ACHN (cell line): ENCODE data around the gene PAF1.

Source experiments
- DNase-seq: peaks from one replicate; pipeline ENCODE4 v3.0.0-alpha.2; 2015
- in situ Hi-C: cut with HindIII; loops from 2 replicates; pipeline ENCODE4 v1.10.0; 2017; ENCODE audit warnings: low sequenced_read_pairs, low pct_ligation_motif_present, low pct_unique_long_range_greater_than_20kb

The PAF1 gene

GRCh38 chr19:39370735-39371134 is 20.2 kb downstream of the PAF1 start:
- in situ Hi-C loops: no loop called here
- no peak for DNase-seq

DNA sequence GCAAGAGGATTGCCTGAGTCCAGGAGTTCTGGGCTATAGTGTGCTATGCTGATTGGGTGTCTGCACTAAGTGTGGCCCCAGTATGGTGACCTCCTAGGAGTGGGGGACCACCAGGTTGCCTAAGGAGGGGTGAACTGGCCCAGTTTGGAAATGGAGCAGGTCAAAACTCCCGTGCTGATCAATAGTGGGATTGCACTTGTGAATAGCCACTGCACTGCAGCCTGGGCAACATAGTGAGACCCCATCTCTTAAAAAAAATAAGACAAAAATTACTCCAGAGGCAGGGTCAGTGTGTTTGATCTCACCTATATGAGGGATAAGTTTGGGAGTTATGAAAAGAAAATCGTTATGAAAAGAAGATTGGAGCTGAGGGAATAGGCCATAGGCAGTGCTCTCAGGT is 21.7 kb downstream of the PAF1 start:
- in situ Hi-C loops: no loop called here
- no peak for DNase-seq

DNA sequence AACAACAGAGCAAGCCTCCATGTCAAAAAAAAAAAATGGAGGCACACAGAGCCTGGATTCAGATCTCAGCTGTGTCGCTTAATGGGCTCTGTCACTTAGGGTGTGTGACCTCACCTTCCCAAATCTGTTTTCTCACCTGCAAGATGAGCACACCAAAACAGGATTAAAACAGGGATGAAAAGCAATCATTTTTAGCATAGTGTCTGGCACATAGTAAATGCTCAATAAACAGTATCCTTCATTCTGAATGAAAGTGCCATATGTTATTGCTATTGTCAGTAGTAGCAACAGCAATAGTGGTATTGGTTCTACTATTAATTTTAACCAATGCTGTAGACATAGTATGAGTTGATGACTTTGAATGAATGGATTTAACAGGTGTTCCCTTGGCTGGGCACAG is 25.4 kb downstream of the PAF1 start:
- no peak for DNase-seq
- in situ Hi-C loops: no loop called here

DNA sequence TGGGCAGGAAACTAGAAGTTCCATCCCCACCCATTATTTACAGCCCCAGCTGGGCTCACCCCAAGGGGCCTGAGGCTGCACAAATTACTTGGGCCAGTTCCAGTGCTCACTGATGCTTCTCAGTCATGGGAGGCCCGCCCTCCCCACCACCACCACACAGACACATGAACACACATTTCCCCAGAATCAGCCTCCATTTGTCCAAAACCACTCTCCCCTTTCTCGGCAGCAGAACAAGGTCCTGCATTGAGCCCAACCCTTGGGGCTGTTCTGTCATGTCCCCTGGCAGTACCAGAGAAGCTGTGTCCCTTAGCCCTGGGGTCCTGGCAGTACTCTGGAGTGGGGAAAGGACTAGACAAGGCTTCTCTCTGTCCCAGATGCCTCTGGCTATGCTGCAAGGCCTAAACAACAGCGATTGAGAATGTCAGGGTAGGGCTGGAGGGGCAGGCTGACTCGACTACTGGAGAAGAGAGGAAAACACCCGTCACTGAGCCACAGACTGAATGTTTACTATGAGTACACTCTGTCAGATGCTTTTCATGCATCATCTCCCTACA is 26.9 kb downstream of the PAF1 start:
- DNase-seq: peak; percentile 26
- in situ Hi-C loops: no loop called here

DNA sequence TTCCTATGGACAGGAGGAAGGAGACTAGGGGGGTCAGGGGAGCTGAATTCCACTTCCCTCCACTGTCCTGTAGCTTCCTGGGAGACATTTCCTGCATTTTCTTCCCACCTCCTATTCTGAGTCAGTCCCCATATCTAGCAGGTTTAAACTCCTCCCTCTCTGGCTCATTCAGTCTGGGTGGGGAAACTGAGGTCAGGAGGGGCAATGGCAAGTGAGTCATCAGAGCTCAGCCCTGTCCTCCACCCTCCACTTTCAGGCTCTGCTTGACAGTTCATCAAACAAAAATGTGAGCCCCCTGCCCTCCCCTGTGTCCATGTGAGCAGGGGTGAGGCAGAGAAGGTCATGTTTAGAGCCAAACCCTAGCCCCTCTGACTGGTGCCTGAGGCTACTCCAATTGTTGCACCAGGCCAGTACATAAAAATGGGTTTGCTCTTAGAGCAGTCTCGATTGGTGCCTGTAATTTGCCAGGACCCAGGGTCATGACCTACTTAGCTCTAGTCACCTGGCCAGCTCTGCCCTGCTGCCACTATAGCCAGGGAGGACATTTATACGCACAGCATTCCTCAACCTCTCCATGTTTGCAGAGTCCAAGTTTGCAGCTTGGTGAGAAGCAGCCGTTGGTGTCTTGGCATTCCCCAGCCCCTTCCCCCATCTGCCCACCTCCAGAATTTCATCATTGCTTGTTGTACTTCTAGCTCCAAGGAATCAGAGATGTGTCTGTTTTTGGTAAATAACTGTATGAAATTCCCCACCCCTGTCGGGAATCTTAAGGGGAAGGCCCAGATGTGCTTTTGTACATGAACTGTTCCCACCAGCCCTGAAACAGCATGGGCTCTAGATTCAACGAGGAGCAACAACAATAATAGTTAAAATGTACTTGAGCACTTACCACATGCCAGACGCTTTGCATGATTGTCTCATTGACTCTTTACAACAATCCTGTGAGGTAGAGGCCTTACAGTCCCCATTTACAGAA is 27.9 kb downstream of the PAF1 start:
- peak; percentile 27 for DNase-seq
- in situ Hi-C loops: no loop called here

DNA sequence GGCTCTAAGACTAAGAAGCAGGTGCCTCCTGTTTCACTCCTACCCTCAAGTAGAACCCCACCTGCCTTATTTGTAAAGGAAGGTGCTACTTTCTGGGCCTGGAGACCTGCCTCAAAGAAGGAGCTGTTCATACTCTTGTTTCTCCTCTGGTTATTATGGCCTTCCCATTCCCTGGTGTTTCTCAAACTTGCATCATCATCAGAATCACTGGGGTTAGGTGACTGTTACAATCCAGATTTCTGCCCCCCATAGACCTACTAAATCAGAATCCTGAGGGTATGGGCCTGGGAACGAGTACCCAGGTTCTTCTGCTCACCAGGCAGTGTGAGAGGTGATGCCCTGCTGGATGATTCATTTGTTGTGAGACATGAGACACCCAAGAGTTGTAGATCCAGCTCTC is 30.3 kb downstream of the PAF1 start:
- DNase-seq: no peak
- in situ Hi-C loops: no loop called here

GRCh38 chr19:39359026-39359425 is 31.9 kb downstream of the PAF1 start:
- in situ Hi-C loops: no loop called here
- no peak for DNase-seq

DNA sequence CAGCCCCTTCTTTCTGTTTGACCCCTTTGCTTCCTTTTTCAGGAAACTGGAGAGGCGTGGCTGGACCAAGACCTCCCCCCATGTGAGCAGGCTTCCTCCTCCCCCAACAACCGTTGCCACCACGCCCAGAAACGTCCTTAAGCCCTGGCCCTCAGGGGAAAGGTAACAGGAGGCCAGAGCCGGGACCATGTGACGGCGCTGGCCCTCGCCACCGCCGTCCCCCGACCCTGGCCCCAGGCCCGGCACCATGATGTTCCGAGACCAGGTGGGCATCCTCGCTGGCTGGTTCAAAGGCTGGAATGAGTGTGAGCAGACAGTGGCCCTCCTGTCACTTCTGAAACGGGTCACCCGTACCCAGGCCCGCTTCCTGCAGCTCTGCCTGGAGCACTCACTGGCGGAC is 34.3 kb downstream of the PAF1 start:
- no peak for DNase-seq
- in situ Hi-C loops: no loop called here

- DNase-seq: no peak
- in situ Hi-C loops: no loop called here
Observed at GRCh38 chr19:39356073-39356472, 34.8 kb downstream of the PAF1 start.

- in situ Hi-C loops: no loop called here
- no peak for DNase-seq
Observed at GRCh38 chr19:39355253-39355652, 35.7 kb downstream of the PAF1 start.

DNA sequence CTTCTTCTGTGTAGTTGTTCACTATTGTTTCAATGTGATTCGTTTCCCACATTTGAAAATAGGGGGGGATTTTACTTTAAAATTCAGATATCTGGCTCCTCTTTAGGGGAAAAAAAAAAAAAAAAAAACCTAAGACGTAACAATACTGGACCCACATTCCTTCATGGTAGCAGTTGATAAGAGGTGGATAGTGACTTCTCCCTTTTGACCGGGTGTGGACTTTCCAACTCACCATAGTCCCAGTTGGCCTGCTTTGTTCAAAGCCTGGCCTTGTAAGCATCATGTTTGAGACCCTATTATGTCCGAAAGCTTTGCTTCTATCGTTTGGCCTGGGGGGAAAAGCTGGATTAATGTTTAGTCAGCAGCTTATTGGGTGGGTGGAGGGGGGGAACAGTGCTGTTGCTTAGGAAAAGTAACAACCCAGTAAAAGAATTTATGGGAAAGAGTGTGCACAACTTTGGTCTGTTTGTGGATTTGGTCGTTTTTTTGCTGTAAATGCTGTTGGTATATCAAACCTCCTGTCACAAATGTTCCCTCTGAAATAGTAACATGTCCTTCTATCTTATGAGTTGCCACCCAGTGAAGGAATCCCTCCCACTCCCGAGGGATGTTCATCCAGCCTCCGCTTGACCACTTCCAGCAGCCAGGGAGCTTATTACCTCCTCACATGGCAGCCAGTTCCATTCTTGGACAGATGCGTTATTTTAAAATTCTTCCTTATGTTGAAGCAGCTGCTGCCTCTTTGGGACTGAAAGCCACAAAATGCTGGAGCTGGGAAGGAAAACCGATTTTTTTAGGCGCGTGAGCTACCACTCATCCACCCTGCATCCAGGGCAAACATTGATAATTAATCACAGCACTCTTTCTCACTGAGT is 38.3 kb downstream of the PAF1 start:
- in situ Hi-C loops: no loop called here
- no peak for DNase-seq

DNA sequence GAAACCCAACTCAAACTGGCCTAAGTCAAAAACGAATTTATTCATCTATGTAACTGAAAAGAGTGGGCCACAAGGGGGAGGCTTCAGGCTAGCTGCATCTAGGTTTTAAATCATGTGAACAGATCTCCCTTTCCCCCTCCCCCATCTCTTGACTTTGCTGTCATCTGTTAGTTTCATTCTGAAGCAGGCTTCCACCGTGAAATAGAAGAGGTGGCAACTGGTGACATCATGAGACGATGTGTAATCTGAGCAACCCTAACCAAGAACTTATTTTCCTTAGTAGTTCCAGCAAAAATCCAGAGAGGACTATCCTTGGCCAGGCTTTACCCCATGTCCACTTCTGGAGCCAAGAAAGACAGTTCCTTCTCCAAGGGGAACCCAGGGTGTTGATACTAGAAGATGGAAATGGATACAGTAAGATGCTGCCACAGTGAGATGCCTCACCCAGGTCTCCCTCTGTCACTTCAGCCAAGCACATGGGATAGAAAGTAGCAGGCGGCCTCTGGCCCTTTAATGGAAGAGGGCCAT is 39.3 kb downstream of the PAF1 start:
- DNase-seq: no peak
- in situ Hi-C loops: no loop called here

- in situ Hi-C loops: no loop called here
- DNase-seq: no peak
Observed at GRCh38 chr19:39350156-39350555, 40.8 kb downstream of the PAF1 start.

GRCh38 chr19:39349326-39349725 is 41.6 kb downstream of the PAF1 start:
- in situ Hi-C loops: no loop called here
- DNase-seq: no peak

DNA sequence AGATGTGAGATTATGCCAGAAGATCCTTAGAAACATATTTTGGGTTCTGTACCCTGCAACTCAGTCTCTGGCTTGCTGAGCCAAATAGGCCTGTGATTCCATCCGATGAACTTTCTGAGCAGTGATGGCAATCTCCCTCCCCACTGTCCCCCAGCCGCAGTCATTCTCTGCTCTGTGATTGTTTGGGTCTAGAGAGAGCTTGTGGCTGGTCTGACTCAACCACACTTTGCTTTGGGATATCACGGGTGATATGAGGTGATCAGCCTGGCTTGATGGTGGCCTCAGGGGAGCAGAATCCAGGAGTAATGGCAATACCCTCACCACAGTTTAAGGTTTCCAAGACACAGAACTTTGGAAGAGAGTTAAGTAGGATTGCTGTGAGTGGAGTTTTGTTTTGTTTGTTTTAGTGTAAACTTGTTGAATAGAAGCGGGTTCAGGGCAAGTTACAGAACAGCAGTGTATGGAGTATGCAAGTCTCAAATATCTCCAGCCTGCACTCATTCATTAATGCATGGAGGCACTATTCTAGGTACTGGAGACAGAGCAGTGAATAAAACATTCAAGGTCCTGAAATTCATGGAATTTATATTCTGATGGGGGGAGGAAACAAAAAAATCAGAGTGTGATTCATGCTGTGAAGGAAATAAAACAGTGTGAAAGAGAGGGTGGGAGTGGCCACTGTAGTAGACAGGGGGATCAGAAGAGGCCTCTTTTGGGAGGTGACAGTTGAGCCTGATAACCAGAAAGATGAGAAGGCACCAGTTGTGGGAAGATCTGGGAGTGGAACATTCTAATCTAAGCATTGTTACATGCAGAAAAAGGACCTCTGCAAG is 43.4 kb downstream of the PAF1 start:
- DNase-seq: no peak
- in situ Hi-C loops: no loop called here

DNA sequence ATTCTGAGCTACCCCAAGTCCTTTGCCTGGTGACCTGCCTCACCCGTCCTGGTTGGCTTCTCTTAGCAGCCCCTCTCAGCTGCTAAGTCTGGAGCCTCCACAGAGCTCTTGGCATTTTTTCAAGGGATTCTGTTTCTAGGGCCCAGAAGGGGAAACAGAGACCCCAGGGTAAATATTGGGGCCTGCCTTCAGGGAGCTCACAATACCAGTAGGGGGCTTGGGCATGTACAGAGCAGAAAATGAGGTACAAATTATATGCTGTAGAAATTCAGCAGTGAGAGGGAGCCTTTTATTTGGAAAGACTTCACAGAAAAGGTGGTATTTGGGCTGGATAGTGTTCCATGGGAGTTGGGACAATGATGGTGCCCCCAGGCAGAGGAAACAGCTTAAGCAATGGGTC is 45.0 kb downstream of the PAF1 start:
- DNase-seq: no peak
- in situ Hi-C loops: no loop called here

GRCh38 chr19:39342647-39343305 is 48.1 kb downstream of the PAF1 start:
- DNase-seq: no peak

More at GRCh38 chr19:39342647-39343305, 48.1 kb downstream of the PAF1 start:
- in situ Hi-C loops: no loop called here
